H9 (cell line): ENCODE measurements around the gene FRK. TPM values are rescaled to one million over a fixed set of nuclear protein-coding genes. Genes with fewer than 3 reads are reported as not detected.

Experiments
- DNase-seq: peaks from one replicate; pipeline ENCODE4 v3.0.0-alpha.2; 2017
- H2AFZ ChIP-seq: one replicate; pipeline ENCODE4 v1.6.1; 2013; ENCODE audit warnings: mild to moderate bottlenecking, low read length, control low read depth, moderate library complexity
- H2AK5ac ChIP-seq: 2 replicates; pipeline ENCODE4 v1.6.1; 2013; ENCODE audit warnings: low read length, control low read depth, mixed read lengths; ENCODE audit not compliant: insufficient read length
- H2BK120ac ChIP-seq: one replicate; pipeline ENCODE4 v1.6.1; 2013; ENCODE audit warnings: low read depth, mild to moderate bottlenecking, low read length, control low read depth, inconsistent platforms; ENCODE audit not compliant: poor library complexity, severe bottlenecking
- H2BK12ac ChIP-seq: 2 replicates; pipeline ENCODE4 v1.6.1; 2013; ENCODE audit warnings: low read length, control low read depth, mixed read lengths, low read depth; ENCODE audit not compliant: insufficient read length
- H2BK15ac ChIP-seq: 2 replicates; pipeline ENCODE4 v1.6.1; 2013; ENCODE audit warnings: low read depth, low read length, control low read depth
- H2BK20ac ChIP-seq: one replicate; pipeline ENCODE4 v1.6.1; 2013; ENCODE audit warnings: low read depth, mild to moderate bottlenecking, low read length, control low read depth, inconsistent platforms; ENCODE audit not compliant: poor library complexity, severe bottlenecking
- H2BK5ac ChIP-seq: 2 replicates; pipeline ENCODE4 v1.6.1; 2013; ENCODE audit warnings: low read length, control low read depth, mixed read lengths; ENCODE audit not compliant: insufficient read length
- H3K14ac ChIP-seq: 2 replicates; pipeline ENCODE4 v1.6.1; 2013; ENCODE audit warnings: low read length, control low read depth; ENCODE audit not compliant: insufficient read depth
- H3K18ac ChIP-seq: 2 replicates; pipeline ENCODE4 v1.6.1; 2013; ENCODE audit warnings: low read depth, mild to moderate bottlenecking, mixed read lengths, low read length, control low read depth; ENCODE audit not compliant: insufficient read length
- H3K23ac ChIP-seq: 2 replicates; pipeline ENCODE4 v1.6.1; 2013; ENCODE audit warnings: low read length, control low read depth, mixed read lengths, low read depth; ENCODE audit not compliant: insufficient read length
- H3K23me2 ChIP-seq: 2 replicates; pipeline ENCODE4 v1.6.1; 2013; ENCODE audit warnings: low read depth, mild to moderate bottlenecking, mixed read lengths, low read length, control low read depth; ENCODE audit not compliant: insufficient read length, poor library complexity, severe bottlenecking
- H3K27ac ChIP-seq: 2 replicates; pipeline ENCODE4 v1.5.1; 2013; ENCODE audit warnings: low read length, control low read depth, mixed read lengths, low read depth; ENCODE audit not compliant: insufficient read length
- H3K27me3 ChIP-seq: 2 replicates; pipeline ENCODE4 v1.6.1; 2013; ENCODE audit warnings: low read length, control low read depth, inconsistent platforms; ENCODE audit not compliant: insufficient read depth
- H3K4ac ChIP-seq: 2 replicates; pipeline ENCODE4 v1.6.1; 2013; ENCODE audit warnings: low read depth, mild to moderate bottlenecking, control low read depth, inconsistent platforms, low read length, moderate library complexity
- H3K4me1 ChIP-seq: 2 replicates; pipeline ENCODE4 v1.6.1; 2013; ENCODE audit warnings: low read length, control low read depth, inconsistent platforms; ENCODE audit not compliant: insufficient read depth
- H3K4me2 ChIP-seq: 2 replicates; pipeline ENCODE4 v1.6.1; 2013; ENCODE audit warnings: low read length, control low read depth, mixed read lengths; ENCODE audit not compliant: insufficient read length, insufficient read depth
- H3K56ac ChIP-seq: 2 replicates; pipeline ENCODE4 v1.6.1; 2013; ENCODE audit warnings: low read depth, mild to moderate bottlenecking, mixed read lengths, low read length, control low read depth; ENCODE audit not compliant: insufficient read length
- H3K79me1 ChIP-seq: 2 replicates; pipeline ENCODE4 v1.6.1; 2013; ENCODE audit warnings: low read depth, mild to moderate bottlenecking, moderate library complexity, low read length, control low read depth, inconsistent platforms; ENCODE audit not compliant: insufficient read depth, poor library complexity, severe bottlenecking
- H3K79me2 ChIP-seq: 2 replicates; pipeline ENCODE4 v1.6.1; 2013; ENCODE audit warnings: low read length, control low read depth, inconsistent platforms; ENCODE audit not compliant: insufficient read depth
- H3K9ac ChIP-seq: 2 replicates; pipeline ENCODE4 v1.6.1; 2013; ENCODE audit warnings: low read length, control low read depth, mixed read lengths; ENCODE audit not compliant: insufficient read length; ENCODE audit errors: extremely low read depth
- H3K9me3 ChIP-seq: one replicate; pipeline ENCODE4 v1.6.1; 2013; ENCODE audit warnings: low read depth, low read length, inconsistent platforms; ENCODE audit not compliant: control insufficient read depth
- H3T11ph ChIP-seq: one replicate; pipeline ENCODE4 v1.6.1; 2013; ENCODE audit warnings: mild to moderate bottlenecking, low read length, control low read depth, inconsistent platforms
- H4K20me1 ChIP-seq: one replicate; pipeline ENCODE4 v1.6.1; 2013; ENCODE audit not compliant: control insufficient read depth, insufficient read length, insufficient read depth
- H4K5ac ChIP-seq: 2 replicates; pipeline ENCODE4 v1.6.1; 2013; ENCODE audit warnings: low read depth, mild to moderate bottlenecking, mixed read lengths, low read length, control low read depth; ENCODE audit not compliant: insufficient read length
- H4K8ac ChIP-seq: replicated peaks from 2 replicates; pipeline ENCODE4 v1.6.1; 2013; ENCODE audit warnings: low read length, control low read depth, mixed read lengths, low read depth; ENCODE audit not compliant: insufficient read length
- H4K91ac ChIP-seq: 2 replicates; pipeline ENCODE4 v1.6.1; 2013; ENCODE audit warnings: low read depth, mild to moderate bottlenecking, moderate library complexity, mixed read lengths, low read length, control low read depth; ENCODE audit not compliant: insufficient read length
- H3K27ac Mint-ChIP-seq, 3 experiments: 2 replicates in 2 of 3; 3 replicates in 1 of 3; pipeline ENCODE4 v1.8.0; 2020 to 2021; ENCODE audit warnings: mixed read lengths in 3 of 3, mild to moderate bottlenecking in 1 of 3, moderate library complexity in 1 of 3
- H3K27me3 Mint-ChIP-seq: 2 replicates; pipeline ENCODE4 v1.8.0; 2021; ENCODE audit warnings: low read depth, mild to moderate bottlenecking, moderate library complexity, mixed read lengths
- H3K36me3 Mint-ChIP-seq, 3 experiments: 2 replicates in 2 of 3; 3 replicates in 1 of 3; pipeline ENCODE4 v1.8.0; 2020 to 2021; ENCODE audit warnings: low read depth in 3 of 3, mixed read lengths in 3 of 3; ENCODE audit not compliant: insufficient read depth in 1 of 3
- H3K4me1 Mint-ChIP-seq, 2 experiments: 2 replicates each; pipeline ENCODE4 v1.8.0; 2020; ENCODE audit warnings: mixed read lengths in 2 of 2
- H3K4me3 Mint-ChIP-seq, 2 experiments: 2 replicates in 1 of 2; 3 replicates in 1 of 2; pipeline ENCODE4 v1.8.0; 2020 to 2021; ENCODE audit warnings: mild to moderate bottlenecking in 2 of 2, mixed read lengths in 2 of 2, moderate library complexity in 1 of 2
- H3K9me3 Mint-ChIP-seq, 2 experiments: 2 replicates in 1 of 2; 3 replicates in 1 of 2; pipeline ENCODE4 v1.8.0; 2020; ENCODE audit warnings: mild to moderate bottlenecking in 2 of 2, mixed read lengths in 2 of 2, moderate library complexity in 1 of 2
- CTCF ChIP-seq: fragments of 200-600 bp; sonication (generic); conservative IDR thresholded peaks from 3 replicates; pipeline ENCODE4 v1.8.0; 2021; ENCODE audit warnings: antibody characterized with exemption, mild to moderate bottlenecking
- whole genome bisulfite sequencing: extraction: QIAGEN DNeasy Blood & Tissue Kit; methylation state at CpG from one replicate; pipeline ENCODE4 v1.1.7; 2013; ENCODE audit warnings: missing lambda C conversion rate, low lambda C conversion rate, mixed read lengths; ENCODE audit not compliant: insufficient read length; ENCODE audit errors: extremely low coverage; 5-methylcytosine and 5-hydroxymethylcytosine counted together
- total RNA-seq: library from RNA; stranded (reverse); gene quantifications from 2 replicates; pipeline ENCODE4 v1.2.1, GENCODE V29; 2021

Gene FRK
- total RNA-seq, 1 experiment from 2014 or later = 0.15 TPM

GRCh38 chr6:115887891-115888290 lies 172.8 kb downstream of the FRK start:
- no peak overlapping the region for H2AFZ ChIP-seq
- H3K18ac ChIP-seq = no peak overlapping the region
- H2BK12ac ChIP-seq = no peak overlapping the region
- H3K79me1 ChIP-seq = no peaks in the 10 kb centered on the region
- H3K4me1 ChIP-seq = no peaks in the 10 kb centered on the region
- H3K27ac Mint-ChIP-seq = no peak overlapping the region
- H3K9ac ChIP-seq = no peak overlapping the region
- no peak overlapping the region for H3K56ac ChIP-seq
- no peaks in the 10 kb centered on the region for H3K27me3 Mint-ChIP-seq
- H3K23me2 ChIP-seq = no peaks in the 10 kb centered on the region
- no peak overlapping the region for H3K4me2 ChIP-seq
- H3K79me2 ChIP-seq = no peaks in the 10 kb centered on the region
- H4K5ac ChIP-seq = no peak overlapping the region
- TF ChIP-seq CTCF = no peak
- H3K27ac ChIP-seq = no peak overlapping the region
- no peaks in the 10 kb centered on the region for H3K9me3 Mint-ChIP-seq
- no peaks in the 10 kb centered on the region for H3K4me1 Mint-ChIP-seq
- no peak overlapping the region for H2BK15ac ChIP-seq
- no peak overlapping the region for H2AK5ac ChIP-seq
- no CpG with 5 or more reads among the region's 7 CpGs for WGBS
- H3K14ac ChIP-seq = no peak overlapping the region
- H3T11ph ChIP-seq = no peak overlapping the region
- H3K23ac ChIP-seq = no peak overlapping the region
- no peaks in the 10 kb centered on the region for H3K9me3 ChIP-seq
- DNase-seq = no peak
- no peak overlapping the region for H3K4me3 Mint-ChIP-seq
- H2BK5ac ChIP-seq = no peak overlapping the region
- no peak overlapping the region for H4K8ac ChIP-seq
- no peak overlapping the region for H2BK120ac ChIP-seq
- no peaks in the 10 kb centered on the region; a peak in 1 of 7 replicates for H3K36me3 Mint-ChIP-seq
- H4K20me1 ChIP-seq = no peaks in the 10 kb centered on the region
- H3K4ac ChIP-seq = no peak overlapping the region
- no peak overlapping the region for H2BK20ac ChIP-seq
- no peak overlapping the region for H4K91ac ChIP-seq
- H3K27me3 ChIP-seq = no peaks in the 10 kb centered on the region
